GM21526 (cell line): Measurements from ENCODE around the gene RTRAF.

ENCODE experiments used
- ATAC-seq: cut with Tn5 transposase; IDR thresholded peaks from one replicate; pipeline ENCODE4 v1.9.1; 2021; ENCODE audit warnings: moderate library complexity; ENCODE audit not compliant: unreplicated experiment, low FRiP score

RTRAF gene

DNA sequence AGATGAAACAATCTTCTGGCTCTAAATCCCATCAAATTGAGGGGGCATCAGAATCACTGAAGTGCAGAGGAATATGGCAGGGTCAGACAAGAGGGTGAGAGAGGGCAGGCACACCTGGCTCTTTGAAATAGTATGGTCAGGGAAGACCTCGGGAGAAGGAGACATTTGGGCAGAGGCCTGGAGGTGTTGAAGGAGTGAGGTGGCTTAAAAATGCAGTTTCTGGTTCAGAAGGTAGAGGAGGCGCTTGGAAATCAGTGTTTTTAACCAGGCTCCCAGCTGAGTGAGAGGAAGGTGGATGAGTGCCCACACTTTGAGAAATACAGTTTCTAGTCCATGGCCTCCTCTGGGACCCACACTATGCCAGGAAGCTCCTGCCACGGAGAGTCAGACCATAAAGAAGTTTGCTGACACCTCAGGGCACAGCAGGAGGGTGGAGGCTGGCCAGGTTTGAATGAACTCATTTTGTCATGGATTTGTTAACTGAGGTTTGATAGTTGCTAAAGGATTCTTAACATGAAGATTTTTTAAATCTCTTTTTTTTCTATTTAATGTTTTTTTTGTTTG is 59.4 kb downstream of the RTRAF start:
- ATAC-seq = no peak

DNA sequence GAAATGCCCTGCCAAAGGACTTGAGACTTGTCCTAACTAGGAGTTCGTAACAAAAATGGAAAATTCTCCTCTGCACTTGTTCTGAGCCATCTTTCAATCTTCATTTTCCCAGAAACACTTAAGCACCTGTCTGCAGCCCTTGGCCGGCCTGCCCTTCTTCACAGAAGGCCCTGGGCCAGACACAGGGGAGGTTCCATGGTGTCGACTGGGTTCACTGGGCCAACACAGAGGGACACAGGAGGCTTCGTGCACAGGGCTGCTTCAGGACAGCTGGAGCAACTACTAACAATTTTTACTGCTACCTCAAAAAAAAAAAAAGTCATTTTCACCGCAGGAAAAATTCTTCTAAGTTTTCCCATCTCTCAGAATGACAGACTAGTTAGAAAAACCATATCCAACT is 59.9 kb downstream of the RTRAF start:
- no peak for ATAC-seq

DNA sequence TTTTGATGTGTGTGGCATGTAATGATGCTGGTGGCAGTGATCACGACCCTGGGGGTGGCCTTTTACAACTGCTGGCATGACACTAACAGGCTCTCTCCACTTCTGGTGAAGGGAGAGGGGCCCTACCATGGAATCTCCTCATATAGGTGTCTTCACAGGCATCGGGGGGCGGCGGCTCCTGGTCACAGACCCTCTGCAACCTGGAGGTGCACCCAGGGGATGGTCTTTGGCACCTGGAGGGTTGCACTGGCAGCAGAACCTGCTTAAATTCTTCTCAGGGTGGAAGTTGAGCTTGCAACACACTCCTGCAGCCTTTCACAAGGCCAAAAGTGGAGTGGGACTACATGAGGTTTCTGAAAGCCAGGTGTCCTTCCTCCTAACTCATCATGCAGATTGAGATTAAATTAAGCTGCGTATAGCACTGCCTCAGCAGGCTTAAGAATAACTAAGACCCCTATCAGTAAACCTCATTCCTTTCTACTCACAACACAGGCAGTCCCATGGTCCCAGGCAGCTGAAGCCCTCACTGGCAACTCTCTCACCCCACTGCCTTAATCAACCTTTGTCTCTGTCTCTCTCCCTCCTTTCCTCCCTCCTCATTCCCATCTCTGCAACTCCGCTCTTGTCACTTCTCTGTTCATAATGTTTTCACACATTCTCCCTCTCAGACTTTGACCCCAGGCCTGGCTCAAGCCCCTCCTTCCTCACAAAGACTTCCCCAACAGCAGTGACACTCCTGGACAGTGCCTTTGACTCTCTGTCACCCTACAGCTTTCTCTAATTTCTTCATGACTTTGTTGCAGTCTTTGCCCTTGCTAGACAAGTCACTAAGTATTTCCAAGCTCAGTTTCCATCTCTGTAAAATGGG is 60.6 kb downstream of the RTRAF start:
- ATAC-seq = no peak

DNA sequence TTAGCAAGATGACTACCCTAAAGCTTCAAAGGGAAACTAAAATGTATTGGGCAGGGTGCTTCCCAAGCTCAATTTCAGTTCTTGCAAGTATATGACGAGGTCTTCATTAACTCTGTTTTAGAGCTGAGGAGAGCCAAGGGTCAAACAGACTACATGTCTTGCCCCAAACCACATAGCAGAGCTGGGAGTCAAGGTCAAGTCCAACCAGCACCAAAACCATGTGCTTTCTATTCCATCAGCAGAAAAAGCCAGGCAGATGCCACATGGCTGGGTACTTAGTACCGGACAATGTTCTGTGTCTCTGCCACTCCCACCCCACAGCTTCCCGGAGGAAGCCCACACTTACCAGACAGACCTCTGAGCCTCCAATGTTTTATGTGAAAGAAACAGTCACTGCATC is 61.9 kb downstream of the RTRAF start:
- ATAC-seq = no peak

DNA sequence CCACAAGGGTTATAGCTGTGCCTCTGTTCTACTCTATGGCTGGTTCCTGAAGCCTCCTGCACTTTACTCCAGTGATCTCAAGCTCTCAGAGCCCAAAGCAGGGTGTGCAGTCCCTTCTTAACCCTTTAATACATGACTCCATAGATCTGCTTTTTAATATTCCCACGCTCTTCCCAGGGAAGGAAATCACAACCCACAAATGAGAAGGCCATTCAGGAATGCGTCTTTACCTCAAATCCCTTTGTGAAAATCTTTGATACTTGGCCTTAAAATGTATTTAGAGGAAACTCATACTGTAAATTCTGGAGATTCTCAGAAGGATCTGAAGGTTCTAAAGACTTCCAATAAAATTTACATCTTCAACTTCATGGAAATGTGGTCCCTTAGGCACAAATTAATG is 62.5 kb downstream of the RTRAF start:
- no peak for ATAC-seq

DNA sequence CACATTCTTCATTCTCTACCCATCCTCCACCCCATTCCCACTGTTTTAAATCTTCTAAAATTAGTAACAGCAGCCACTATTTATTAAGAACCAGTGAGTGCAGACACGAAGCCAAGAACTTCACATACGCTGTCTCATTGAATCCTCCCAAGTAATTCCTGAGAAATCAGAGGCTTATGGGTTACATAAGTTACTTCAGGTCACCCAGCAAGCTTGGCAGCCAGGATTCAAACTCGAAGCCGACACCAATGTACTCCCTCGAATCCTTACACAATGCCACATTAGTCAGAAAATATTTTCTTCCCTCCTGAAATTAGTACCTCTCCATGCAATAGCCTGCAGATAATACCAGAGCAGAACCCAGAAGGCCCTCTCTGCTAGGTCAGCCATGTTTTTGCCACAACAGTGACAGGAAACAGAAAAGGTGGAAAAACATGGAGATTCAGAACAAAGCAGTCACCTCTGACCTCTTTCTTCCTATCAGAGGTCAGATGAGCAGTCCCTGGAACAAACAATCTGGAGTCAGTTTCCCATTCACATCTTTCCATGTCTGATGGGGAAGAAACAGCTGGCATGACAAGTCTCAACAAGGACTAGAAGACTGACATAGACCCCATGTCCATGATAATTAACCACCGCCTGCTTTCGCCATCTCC is 63.1 kb downstream of the RTRAF start:
- ATAC-seq = no peak

DNA sequence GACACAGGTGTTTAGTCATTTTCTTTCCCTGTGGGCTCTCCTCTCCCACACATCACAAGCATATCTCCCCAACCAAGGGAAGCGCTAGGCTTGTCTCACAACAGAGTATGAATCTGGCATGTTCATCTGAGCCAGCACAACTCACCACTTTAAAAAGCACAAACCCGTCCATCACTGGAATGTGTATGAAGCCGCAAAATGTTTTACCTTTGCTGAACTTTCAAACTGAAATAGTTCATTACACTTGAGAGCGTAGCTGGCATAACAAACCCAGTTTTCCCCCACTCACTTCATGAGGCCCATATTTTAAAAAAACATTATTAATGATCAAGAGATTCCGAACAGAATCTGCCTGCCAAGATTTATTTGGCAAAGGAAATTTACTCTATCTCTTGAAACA is 63.7 kb downstream of the RTRAF start:
- no peak for ATAC-seq

DNA sequence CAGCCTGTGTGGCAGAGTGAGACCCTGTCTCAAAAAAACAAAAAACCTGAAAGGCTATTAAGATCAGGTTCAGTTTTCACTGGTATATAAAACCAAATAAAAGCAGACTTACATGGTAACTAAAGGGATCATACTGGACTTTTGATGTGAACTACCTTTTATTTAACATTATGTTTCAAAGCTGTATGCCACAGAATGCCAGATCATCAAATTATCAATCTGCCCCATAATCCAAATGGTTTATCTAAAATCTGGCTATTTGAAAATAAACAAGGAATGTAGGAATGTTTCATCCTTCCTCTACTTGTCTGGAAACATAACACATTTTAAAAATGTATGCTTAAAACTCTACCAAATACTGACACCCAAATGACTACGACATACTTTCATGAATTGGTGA is 65.3 kb downstream of the RTRAF start:
- no peak for ATAC-seq

DNA sequence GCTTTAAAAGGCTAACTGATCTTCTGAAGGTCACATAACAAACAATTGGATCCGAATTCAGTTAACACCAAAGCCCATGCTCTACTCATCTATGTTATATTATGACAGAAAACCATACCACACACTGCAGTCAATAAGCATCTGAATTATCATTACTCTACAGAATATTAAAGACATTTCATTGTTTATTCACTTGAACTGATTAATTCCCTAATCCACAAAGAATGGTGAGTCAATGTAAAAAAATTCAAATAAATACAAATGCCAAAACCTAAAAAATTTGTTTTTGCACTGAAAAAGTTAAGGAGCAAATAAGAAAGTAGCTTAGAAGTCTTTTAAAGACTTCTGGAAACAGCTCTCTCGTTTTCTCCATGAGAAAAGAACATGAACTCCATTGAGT is 65.8 kb downstream of the RTRAF start:
- no peak for ATAC-seq

DNA sequence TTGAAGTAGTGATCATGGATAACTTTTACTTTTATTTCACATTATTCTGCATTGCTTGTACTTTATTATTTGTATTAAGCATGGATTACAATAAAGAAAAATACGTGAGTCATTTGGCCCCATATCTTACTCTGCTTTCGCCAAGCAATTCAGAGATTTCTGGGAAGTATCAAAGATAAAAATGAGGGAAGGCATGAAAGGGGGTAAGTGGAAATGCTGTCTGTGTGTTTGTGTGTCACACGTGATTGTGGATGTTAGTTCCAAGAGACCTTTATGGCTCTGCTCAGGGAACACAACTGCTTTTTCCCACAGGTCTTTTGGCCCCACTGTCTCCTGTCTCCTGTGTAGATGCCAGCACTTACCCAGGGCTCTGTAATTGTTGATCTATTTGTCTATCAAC is 69.0 kb downstream of the RTRAF start:
- no peak for ATAC-seq

DNA sequence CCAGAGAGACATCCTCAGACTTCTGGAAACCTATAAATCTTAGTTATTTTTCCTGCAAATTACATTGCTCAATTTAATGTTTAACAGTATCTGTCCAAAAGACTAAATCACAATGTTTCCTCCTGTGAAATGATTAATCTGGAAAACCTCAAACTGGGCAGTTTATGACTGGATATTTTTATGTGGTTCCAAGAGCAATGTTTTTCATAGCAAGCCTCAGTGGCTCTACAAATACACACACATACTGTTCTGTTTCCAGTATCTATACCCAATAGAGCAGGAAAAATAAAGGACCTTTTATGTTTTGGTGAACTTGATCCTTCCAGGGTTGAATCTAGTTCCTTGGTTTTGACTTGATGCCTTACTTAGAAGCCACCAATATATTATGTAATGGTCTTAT is 70.3 kb downstream of the RTRAF start:
- no peak for ATAC-seq

DNA sequence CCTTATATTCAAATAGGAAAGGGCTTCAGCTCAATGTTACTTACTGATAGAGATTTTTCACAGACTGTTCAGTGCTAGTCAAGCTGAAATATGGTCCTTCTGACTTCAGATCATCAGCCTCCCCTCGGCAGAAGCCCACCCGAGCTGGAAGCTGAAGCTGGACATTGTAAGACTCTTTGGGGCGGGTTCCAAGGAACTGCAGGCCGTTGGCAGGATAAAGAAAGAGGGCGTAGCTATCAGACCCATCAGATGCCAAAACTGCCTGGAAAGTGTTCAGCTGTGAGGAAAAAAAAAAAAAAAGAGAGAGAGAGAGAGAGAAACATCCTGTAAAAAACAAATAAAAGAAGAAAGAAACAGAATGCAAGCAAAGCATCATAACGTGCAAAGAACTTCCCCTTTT is 70.7 kb downstream of the RTRAF start:
- no peak for ATAC-seq
